WERI-Rb-1 (cell line): ENCODE measurements around the gene NPTXR.

Source experiments
- DNase-seq: peaks from one replicate; pipeline ENCODE4 v3.0.0-alpha.2; 2020
- H3K27ac ChIP-seq: fragments of 250-450 bp; sonication (Bioruptor Pico); 2 replicates; pipeline ENCODE4 v1.5.1; 2020; ENCODE audit warnings: mild to moderate bottlenecking, moderate library complexity
- H3K27me3 ChIP-seq: fragments of 250-450 bp; sonication (Bioruptor Pico); 2 replicates; pipeline ENCODE4 v1.5.1; 2021; ENCODE audit warnings: mild to moderate bottlenecking, low read depth, moderate library complexity; ENCODE audit not compliant: insufficient read depth, severe bottlenecking
- H3K36me3 ChIP-seq: fragments of 250-450 bp; sonication (Bioruptor Pico); 2 replicates; pipeline ENCODE4 v1.5.1; 2020; ENCODE audit warnings: mild to moderate bottlenecking, moderate library complexity
- H3K4me3 ChIP-seq: 2 replicates; pipeline ENCODE4 v1.5.1; 2011; ENCODE audit warnings: low read depth, mild to moderate bottlenecking, control low read depth, low read length
- H3K9me3 ChIP-seq: fragments of 250-450 bp; sonication (Bioruptor Pico); 2 replicates; pipeline ENCODE4 v1.5.1; 2021; ENCODE audit warnings: mild to moderate bottlenecking, moderate library complexity; ENCODE audit not compliant: severe bottlenecking
- CTCF ChIP-seq: IDR thresholded peaks from 2 replicates; pipeline ENCODE4 v1.5.1; 2011; ENCODE audit warnings: low read depth, mild to moderate bottlenecking, control low read depth, inconsistent platforms, low read length

The NPTXR gene

GRCh38 chr22:38841211-38841610 lies 2.6 kb downstream of the NPTXR start:
- TF ChIP-seq CTCF = no peak
- H3K27ac ChIP-seq = no peak overlapping the region
- no peak for DNase-seq
- no peak overlapping the region for H3K4me3 ChIP-seq
- no peaks in the 10 kb centered on the region for H3K27me3 ChIP-seq
- no peaks in the 10 kb centered on the region for H3K9me3 ChIP-seq
- no peaks in the 10 kb centered on the region; the same call in 1 of the 2 replicates for H3K36me3 ChIP-seq

- Histone ChIP-seq H3K9me3 (no peaks in the 10 kb centered on the region), H3K36me3 (no peaks in the 10 kb centered on the region; the same call in 1 of the 2 replicates), H3K27me3 (no peaks in the 10 kb centered on the region), H3K4me3 (no peak overlapping the region), H3K27ac (no peak overlapping the region)
- TF ChIP-seq CTCF = no peak
- no peak for DNase-seq
Observed at GRCh38 chr22:38840129-38840528, 3.7 kb downstream of the NPTXR start.

GRCh38 chr22:38839686-38840085 lies 4.1 kb downstream of the NPTXR start:
- H3K9me3 ChIP-seq = no peaks in the 10 kb centered on the region
- no peak for TF ChIP-seq CTCF
- no peaks in the 10 kb centered on the region for H3K27me3 ChIP-seq
- H3K27ac ChIP-seq = no peak overlapping the region
- no peaks in the 10 kb centered on the region; the same call in 1 of the 2 replicates for H3K36me3 ChIP-seq
- no peak for DNase-seq
- H3K4me3 ChIP-seq = no peak overlapping the region

GRCh38 chr22:38837414-38837928 lies 6.4 kb downstream of the NPTXR start:
- no peak for DNase-seq
- no peak overlapping the region for H3K4me3 ChIP-seq
- TF ChIP-seq CTCF = no peak
- H3K36me3 ChIP-seq = no peaks in the 10 kb centered on the region; the same call in 1 of the 2 replicates
- no peak overlapping the region for H3K27ac ChIP-seq
- no peaks in the 10 kb centered on the region for H3K27me3 ChIP-seq
- H3K9me3 ChIP-seq = no peaks in the 10 kb centered on the region

- no peak overlapping the region for H3K4me3 ChIP-seq
- no peak overlapping the region for H3K27ac ChIP-seq
- no peaks in the 10 kb centered on the region; the same call in 1 of the 2 replicates for H3K36me3 ChIP-seq
- no peaks in the 10 kb centered on the region for H3K9me3 ChIP-seq
- no peaks in the 10 kb centered on the region for H3K27me3 ChIP-seq
- no peak for DNase-seq
- TF ChIP-seq CTCF = no peak
Observed at GRCh38 chr22:38835888-38836301, 7.9 kb downstream of the NPTXR start.

GRCh38 chr22:38834991-38835390 lies 8.8 kb downstream of the NPTXR start:
- Histone ChIP-seq H3K27ac (no peak overlapping the region), H3K27me3 (no peaks in the 10 kb centered on the region), H3K36me3 (no peaks in the 10 kb centered on the region; the same call in 1 of the 2 replicates), H3K4me3 (no peak overlapping the region), H3K9me3 (no peaks in the 10 kb centered on the region)
- TF ChIP-seq CTCF = no peak
- no peak for DNase-seq
